ENCODE data around the gene ERICH6B. TPM values are rescaled to one million over a fixed set of nuclear protein-coding genes. Genes with fewer than 3 reads are reported as not detected.

The ERICH6B gene
- total RNA-seq, 1 experiment from 2014 or later, result not detected

- Histone ChIP-seq H3K9ac (ENCODE audit: low read length) (no peak overlapping the region), H3K4me1 (ENCODE audit: insufficient read depth, low read length) (no peaks in the 10 kb centered on the region), H4K20me1 (ENCODE audit: low read length) (no peaks in the 10 kb centered on the region), H3K9me3 (ENCODE audit: low read length) (no peaks in the 10 kb centered on the region), H3K36me3 (ENCODE audit: low read depth, low read length) (0 out of 2 replicates have a peak, but pooled peaks cover 3% of the 10 kb centered on the region), H3F3A (ENCODE audit: low read length, unreplicated experiment) (no peaks in the 10 kb centered on the region), H3K9me2 (replicated peaks; ENCODE audit: low read length) (no peaks in the 10 kb centered on the region), H3K4me2 (ENCODE audit: low read length) (no peak overlapping the region), H2AFZ (ENCODE audit: low read length) (no peak overlapping the region), H3K79me2 (ENCODE audit: low read length) (no peaks in the 10 kb centered on the region), H3K4me3 (ENCODE audit: low read length) (no peak overlapping the region), H3K27me3 (ENCODE audit: low read length) (no peaks in the 10 kb centered on the region), H3K27ac (ENCODE audit: low read length) (no peak overlapping the region)
- POLR2A ChIA-PET (ENCODE audit: unreplicated experiment), result no interaction called here
- CTCF ChIA-PET, result no interaction called here
- ATAC-seq (no peak), DNase-seq (no peak)
- intact Hi-C loops (cut with micrococcal nuclease), result no loop called here
- BruUV-seq (replicated peaks), result no TSS peak
- TF ChIP-seq EZH2phosphoT487 (IDR thresholded peaks at IDR 0.05; ENCODE audit: borderline replicate concordance, low read length) (no peak), EZH2 (IDR thresholded peaks at IDR 0.05; ENCODE audit: low read length, unreplicated experiment) (no peak), CTCF (conservative IDR thresholded peaks at IDR 0.05; ENCODE audit: low read depth, low read length) (no peak)
These were observed 78.0 kb downstream of the ERICH6B start for GRCh38 chr13:45537516-45537915.

- H4K20me1 ChIP-seq (ENCODE audit: low read length), result no peaks in the 10 kb centered on the region
- no peaks in the 10 kb centered on the region for H3F3A ChIP-seq (ENCODE audit: low read length, unreplicated experiment)
- BruUV-seq (replicated peaks), result no TSS peak
- no peaks in the 10 kb centered on the region for H3K9me2 ChIP-seq (replicated peaks; ENCODE audit: low read length)
- no peaks in the 10 kb centered on the region for H3K79me2 ChIP-seq (ENCODE audit: low read length)
- no peak overlapping the region for H3K4me3 ChIP-seq (ENCODE audit: low read length)
- DNase-seq, result no peak
- no peak overlapping the region for H3K9ac ChIP-seq (ENCODE audit: low read length)
- ATAC-seq, result no peak
- 0 out of 2 replicates have a peak, but pooled peaks cover 3% of the 10 kb centered on the region for H3K36me3 ChIP-seq (ENCODE audit: low read depth, low read length)
- no peaks in the 10 kb centered on the region for H3K4me1 ChIP-seq (ENCODE audit: insufficient read depth, low read length)
- ChIA-PET CTCF (no interaction called here), POLR2A (ENCODE audit: unreplicated experiment) (no interaction called here)
- TF ChIP-seq EZH2 (IDR thresholded peaks at IDR 0.05; ENCODE audit: low read length, unreplicated experiment) (no peak), EZH2phosphoT487 (IDR thresholded peaks at IDR 0.05; ENCODE audit: borderline replicate concordance, low read length) (no peak), CTCF (conservative IDR thresholded peaks at IDR 0.05; ENCODE audit: low read depth, low read length) (no peak)
- no peaks in the 10 kb centered on the region for H3K27me3 ChIP-seq (ENCODE audit: low read length)
- H3K4me2 ChIP-seq (ENCODE audit: low read length), result no peak overlapping the region
- H2AFZ ChIP-seq (ENCODE audit: low read length), result no peak overlapping the region
- no peaks in the 10 kb centered on the region for H3K9me3 ChIP-seq (ENCODE audit: low read length)
- intact Hi-C loops (cut with micrococcal nuclease), result no loop called here
- no peak overlapping the region for H3K27ac ChIP-seq (ENCODE audit: low read length)
These were observed 79.3 kb downstream of the ERICH6B start for GRCh38 chr13:45536224-45536623.

GRCh38 chr13:45534604-45535003 is 80.9 kb downstream of the ERICH6B start:
- POLR2A ChIA-PET (ENCODE audit: unreplicated experiment), result no interaction called here
- Histone ChIP-seq H3K79me2 (ENCODE audit: low read length) (no peaks in the 10 kb centered on the region), H3K36me3 (ENCODE audit: low read depth, low read length) (peaks cover 6% of the 10 kb centered on the region; the same call in 1 of the 2 replicates), H2AFZ (ENCODE audit: low read length) (no peak overlapping the region), H3K27me3 (ENCODE audit: low read length) (no peaks in the 10 kb centered on the region), H3K9me2 (replicated peaks; ENCODE audit: low read length) (no peaks in the 10 kb centered on the region), H4K20me1 (ENCODE audit: low read length) (no peaks in the 10 kb centered on the region), H3K27ac (ENCODE audit: low read length) (no peak overlapping the region), H3K9ac (ENCODE audit: low read length) (no peak overlapping the region), H3K4me2 (ENCODE audit: low read length) (no peak overlapping the region), H3K9me3 (ENCODE audit: low read length) (no peaks in the 10 kb centered on the region), H3K4me1 (ENCODE audit: insufficient read depth, low read length) (peaks cover 10% of the 10 kb centered on the region), H3K4me3 (ENCODE audit: low read length) (no peak overlapping the region), H3F3A (ENCODE audit: low read length, unreplicated experiment) (no peaks in the 10 kb centered on the region)
- intact Hi-C loops (cut with micrococcal nuclease), result no loop called here
- CTCF ChIA-PET, result no interaction called here
- DNase-seq, result no peak
- no TSS peak for BruUV-seq (replicated peaks)
- TF ChIP-seq CTCF (conservative IDR thresholded peaks at IDR 0.05; ENCODE audit: low read depth, low read length), result no peak
- ATAC-seq, result no peak
